ENCODE measurements around the gene MSANTD7.

The MSANTD7 gene

DNA sequence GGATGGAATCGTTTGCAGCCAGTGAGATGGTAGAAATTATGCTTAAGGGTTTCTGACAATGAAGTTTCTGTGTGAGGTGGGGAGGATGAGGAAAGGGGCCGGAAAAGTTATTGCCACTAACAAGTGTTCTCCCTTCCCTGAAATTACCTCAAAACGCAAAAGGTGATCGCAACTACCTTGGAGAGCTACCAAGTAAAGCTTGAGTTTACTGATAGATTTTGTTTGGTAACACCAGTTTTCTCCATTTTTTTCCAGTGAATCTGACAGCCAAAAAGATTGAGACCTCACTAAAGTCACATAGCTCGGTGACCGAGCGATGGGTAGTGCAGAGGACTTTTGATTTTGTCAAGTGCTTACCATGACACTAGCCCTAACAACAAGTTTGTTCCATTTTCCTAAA is 42.1 kb downstream of the MSANTD7 start:
- H3K4me3 ChIP-seq (ENCODE audit: low read length): peak overlapping the region; percentile 93
- no peaks in the 10 kb centered on the region for H3K9me3 ChIP-seq (ENCODE audit: control insufficient read depth, insufficient read depth, low read length)
- peaks cover 7% of the 10 kb centered on the region for H4K20me1 ChIP-seq (ENCODE audit: control insufficient read depth, insufficient read depth, low read depth, low read length)
- TF ChIP-seq EZH2phosphoT487 (IDR thresholded peaks at IDR 0.05; ENCODE audit: borderline replicate concordance, low read length): no peak
- TF ChIP-seq, protein P1, sequence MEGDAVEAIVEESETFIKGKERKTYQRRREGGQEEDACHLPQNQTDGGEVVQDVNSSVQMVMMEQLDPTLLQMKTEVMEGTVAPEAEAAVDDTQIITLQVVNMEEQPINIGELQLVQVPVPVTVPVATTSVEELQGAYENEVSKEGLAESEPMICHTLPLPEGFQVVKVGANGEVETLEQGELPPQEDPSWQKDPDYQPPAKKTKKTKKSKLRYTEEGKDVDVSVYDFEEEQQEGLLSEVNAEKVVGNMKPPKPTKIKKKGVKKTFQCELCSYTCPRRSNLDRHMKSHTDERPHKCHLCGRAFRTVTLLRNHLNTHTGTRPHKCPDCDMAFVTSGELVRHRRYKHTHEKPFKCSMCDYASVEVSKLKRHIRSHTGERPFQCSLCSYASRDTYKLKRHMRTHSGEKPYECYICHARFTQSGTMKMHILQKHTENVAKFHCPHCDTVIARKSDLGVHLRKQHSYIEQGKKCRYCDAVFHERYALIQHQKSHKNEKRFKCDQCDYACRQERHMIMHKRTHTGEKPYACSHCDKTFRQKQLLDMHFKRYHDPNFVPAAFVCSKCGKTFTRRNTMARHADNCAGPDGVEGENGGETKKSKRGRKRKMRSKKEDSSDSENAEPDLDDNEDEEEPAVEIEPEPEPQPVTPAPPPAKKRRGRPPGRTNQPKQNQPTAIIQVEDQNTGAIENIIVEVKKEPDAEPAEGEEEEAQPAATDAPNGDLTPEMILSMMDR (IDR thresholded peaks at IDR 0.05; ENCODE audit: low read depth, low read length, poor library complexity, severe bottlenecking): no peak
- peaks cover 29% of the 10 kb centered on the region for H3K4me1 ChIP-seq (ENCODE audit: control insufficient read depth, low read length)
- no peak overlapping the region for H3K27ac ChIP-seq (ENCODE audit: low read depth, low read length)
- peaks cover 1% of the 10 kb centered on the region; the same call in 1 of the 2 replicates for H3F3A ChIP-seq (ENCODE audit: control insufficient read depth, insufficient read depth)
- H3K4me2 ChIP-seq (ENCODE audit: low read length): peak overlapping the region; percentile 77
- no peaks in the 10 kb centered on the region for H3K27me3 ChIP-seq (ENCODE audit: control insufficient read depth, low read length)
- H3K36me3 ChIP-seq (ENCODE audit: control insufficient read depth, low read length): peaks cover 64% of the 10 kb centered on the region
- H3K79me2 ChIP-seq (ENCODE audit: control insufficient read depth, low read length): peaks cover 92% of the 10 kb centered on the region
- no peaks in the 10 kb centered on the region for H3K9me2 ChIP-seq (replicated peaks; ENCODE audit: control insufficient read depth, low read length)

DNA sequence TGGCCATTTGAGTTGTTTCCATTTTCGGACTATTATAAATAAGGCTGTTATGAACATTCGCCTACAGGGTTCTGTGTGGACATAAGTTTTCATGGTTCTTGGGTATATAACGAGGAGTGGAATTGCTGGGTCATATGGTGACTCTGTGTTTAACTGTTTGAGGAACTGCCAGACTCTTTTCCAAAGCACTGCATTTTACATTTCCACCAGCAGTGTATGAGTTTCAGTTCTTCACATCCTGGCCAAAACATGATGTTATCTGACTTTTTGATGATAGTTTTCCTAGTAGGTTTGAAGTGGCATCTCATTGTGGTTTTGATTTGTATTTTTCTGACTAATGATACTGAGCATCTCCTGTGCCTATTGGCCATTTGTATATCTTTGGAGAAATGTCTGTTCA is 46.0 kb downstream of the MSANTD7 start:
- no peak overlapping the region for H3K4me3 ChIP-seq (ENCODE audit: low read length)
- no peaks in the 10 kb centered on the region for H3K9me2 ChIP-seq (replicated peaks; ENCODE audit: control insufficient read depth, low read length)
- H3K79me2 ChIP-seq (ENCODE audit: control insufficient read depth, low read length): peaks cover 100% of the 10 kb centered on the region
- no peak overlapping the region for H3K27ac ChIP-seq (ENCODE audit: low read depth, low read length)
- H4K20me1 ChIP-seq (ENCODE audit: control insufficient read depth, insufficient read depth, low read depth, low read length): peaks cover 8% of the 10 kb centered on the region
- peaks cover 72% of the 10 kb centered on the region for H3K36me3 ChIP-seq (ENCODE audit: control insufficient read depth, low read length)
- H3K4me2 ChIP-seq (ENCODE audit: low read length): no peak overlapping the region
- TF ChIP-seq, protein P1 (IDR thresholded peaks at IDR 0.05; ENCODE audit: low read depth, low read length, poor library complexity, severe bottlenecking): no peak
- TF ChIP-seq EZH2phosphoT487 (IDR thresholded peaks at IDR 0.05; ENCODE audit: borderline replicate concordance, low read length): no peak
- peaks cover 20% of the 10 kb centered on the region for H3K4me1 ChIP-seq (ENCODE audit: control insufficient read depth, low read length)
- no peaks in the 10 kb centered on the region for H3K27me3 ChIP-seq (ENCODE audit: control insufficient read depth, low read length)
- H3K9me3 ChIP-seq (ENCODE audit: control insufficient read depth, insufficient read depth, low read length): no peaks in the 10 kb centered on the region
- no peaks in the 10 kb centered on the region for H3F3A ChIP-seq (ENCODE audit: control insufficient read depth, insufficient read depth)
